Astrocyte of the spinal cord (primary cell): ENCODE measurements around the gene MIER1.
A peak's percentile ranks its signal among the peaks of the same experiment; 100 is the strongest.
"Not testable (repeated sequence)": the region's sequence is repeated elsewhere in the genome, so short reads cannot be mapped to it uniquely, and the experiment has no call there.

ENCODE experiments used
- DNase-seq: peaks from one replicate; pipeline ENCODE4 v3.0.0; 2011; ENCODE audit warnings: low read depth, low spot score
- H3K4me3 ChIP-seq: 2 replicates; pipeline ENCODE4 v1.5.1; 2011; ENCODE audit warnings: low read depth, mild to moderate bottlenecking, low read length, moderate library complexity
- in situ Hi-C: cut with HindIII; loops from 2 replicates; pipeline ENCODE4 v1.10.0; 2017; ENCODE audit warnings: low sequenced_read_pairs
- TF ChIP-seq, protein P1 (sequence below): IDR thresholded peaks from 2 replicates; pipeline ENCODE4 v1.5.1; 2012; ENCODE audit warnings: low read depth, mild to moderate bottlenecking, low read length, inconsistent platforms

Gene MIER1

DNA sequence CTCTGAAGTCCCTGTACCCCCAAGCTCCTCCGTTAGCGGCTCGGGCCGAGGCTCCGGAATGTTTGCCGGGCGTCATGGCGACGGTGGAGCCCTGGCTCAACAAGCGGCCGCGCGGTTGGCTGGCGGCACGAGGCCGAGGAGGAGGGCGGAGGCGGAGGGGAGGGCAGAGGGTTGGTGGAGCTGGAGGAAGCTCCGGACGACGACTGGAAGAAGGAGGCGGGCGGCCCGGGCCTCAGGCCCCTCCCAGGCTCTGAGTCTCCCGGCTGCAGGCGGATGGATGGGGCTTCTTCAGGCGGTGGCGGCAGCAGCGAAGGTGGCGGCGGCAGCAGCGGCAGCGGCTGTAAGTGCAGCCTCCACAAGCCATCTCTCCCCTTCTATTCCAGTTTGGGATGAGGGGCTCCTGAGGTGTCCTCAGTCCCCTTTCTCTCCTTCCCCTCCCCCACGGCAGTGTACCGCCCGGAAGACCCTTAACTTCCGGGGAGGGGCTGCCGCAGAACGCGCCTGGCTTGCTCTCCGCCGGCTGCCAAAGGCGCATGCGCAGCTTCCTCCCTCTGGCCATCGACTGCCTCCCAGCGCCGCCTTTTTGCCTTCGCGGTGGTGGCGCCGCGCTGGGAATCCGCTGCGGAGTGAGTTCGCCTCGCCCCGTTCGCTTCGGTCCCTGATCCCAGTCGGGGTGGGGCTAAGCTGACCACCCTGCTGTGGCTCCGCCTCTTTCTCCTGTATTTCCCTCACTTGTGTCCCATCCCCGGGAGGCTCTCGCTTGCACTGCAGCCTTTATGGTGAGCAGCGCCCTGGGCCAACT lies at the start of gene MIER1, which contains the start of gene DNAI4:
TSS of gene MIER1 (plus strand) at position 235 of the 802 bp plus-strand sequence. CDS start at position 274, 39 bp downstream.
TSS of gene DNAI4 (minus strand) at position 101 of the 802 bp plus-strand sequence. CDS start at position 76, 25 bp downstream.
- peak; percentile 99 for DNase-seq
- H3K4me3 ChIP-seq = peak within 1 kb of the TSS; percentile 92
- TF ChIP-seq, protein P1, sequence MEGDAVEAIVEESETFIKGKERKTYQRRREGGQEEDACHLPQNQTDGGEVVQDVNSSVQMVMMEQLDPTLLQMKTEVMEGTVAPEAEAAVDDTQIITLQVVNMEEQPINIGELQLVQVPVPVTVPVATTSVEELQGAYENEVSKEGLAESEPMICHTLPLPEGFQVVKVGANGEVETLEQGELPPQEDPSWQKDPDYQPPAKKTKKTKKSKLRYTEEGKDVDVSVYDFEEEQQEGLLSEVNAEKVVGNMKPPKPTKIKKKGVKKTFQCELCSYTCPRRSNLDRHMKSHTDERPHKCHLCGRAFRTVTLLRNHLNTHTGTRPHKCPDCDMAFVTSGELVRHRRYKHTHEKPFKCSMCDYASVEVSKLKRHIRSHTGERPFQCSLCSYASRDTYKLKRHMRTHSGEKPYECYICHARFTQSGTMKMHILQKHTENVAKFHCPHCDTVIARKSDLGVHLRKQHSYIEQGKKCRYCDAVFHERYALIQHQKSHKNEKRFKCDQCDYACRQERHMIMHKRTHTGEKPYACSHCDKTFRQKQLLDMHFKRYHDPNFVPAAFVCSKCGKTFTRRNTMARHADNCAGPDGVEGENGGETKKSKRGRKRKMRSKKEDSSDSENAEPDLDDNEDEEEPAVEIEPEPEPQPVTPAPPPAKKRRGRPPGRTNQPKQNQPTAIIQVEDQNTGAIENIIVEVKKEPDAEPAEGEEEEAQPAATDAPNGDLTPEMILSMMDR = no peak
- in situ Hi-C loops = no loop called here

DNA sequence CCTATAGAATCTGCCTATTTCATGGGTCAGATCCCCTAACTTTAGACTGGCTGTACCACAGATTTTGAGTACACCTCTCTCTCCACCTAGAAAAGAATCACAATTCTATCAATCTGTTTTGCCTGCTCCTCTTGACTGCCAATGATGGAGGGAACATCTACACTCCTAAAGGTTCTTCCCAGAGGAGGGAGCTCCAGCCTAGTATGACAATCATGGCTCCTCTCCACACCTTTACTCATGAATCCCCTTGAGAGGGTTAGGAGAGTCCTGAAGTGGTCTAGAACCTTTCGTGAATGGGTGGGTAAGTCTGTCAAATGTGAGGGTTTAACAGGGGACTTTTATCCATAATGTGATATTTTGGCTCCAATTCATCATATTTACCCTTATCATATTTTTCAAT lies 48.1 kb upstream of the MIER1 start:
- in situ Hi-C loops = no loop called here
- no peak for DNase-seq
- TF ChIP-seq, protein P1 = no peak
- H3K4me3 ChIP-seq = no peak overlapping the region

DNA sequence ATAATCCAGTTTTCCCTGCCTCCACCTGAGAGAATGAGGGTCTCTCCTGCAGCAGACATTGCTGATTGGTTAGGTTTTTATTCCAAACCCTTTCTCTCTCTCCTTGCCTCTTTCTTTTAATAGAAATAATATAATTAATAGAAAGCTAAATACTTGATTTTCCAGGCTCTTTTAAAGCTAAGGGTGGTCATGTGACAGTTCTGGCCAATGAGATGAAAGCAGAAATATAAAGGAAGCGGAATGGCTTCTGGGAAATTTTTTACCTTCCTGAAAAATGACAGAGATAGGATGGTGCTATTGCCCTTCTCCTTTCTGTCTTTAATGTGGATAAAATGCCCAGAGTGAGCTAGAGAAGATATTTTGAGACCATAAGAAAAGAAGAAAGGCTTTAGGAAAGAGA lies 35.8 kb upstream of the MIER1 start:
- DNase-seq = no peak
- in situ Hi-C loops = no loop called here
- TF ChIP-seq, protein P1 = no peak
- H3K4me3 ChIP-seq = no peak overlapping the region

DNA sequence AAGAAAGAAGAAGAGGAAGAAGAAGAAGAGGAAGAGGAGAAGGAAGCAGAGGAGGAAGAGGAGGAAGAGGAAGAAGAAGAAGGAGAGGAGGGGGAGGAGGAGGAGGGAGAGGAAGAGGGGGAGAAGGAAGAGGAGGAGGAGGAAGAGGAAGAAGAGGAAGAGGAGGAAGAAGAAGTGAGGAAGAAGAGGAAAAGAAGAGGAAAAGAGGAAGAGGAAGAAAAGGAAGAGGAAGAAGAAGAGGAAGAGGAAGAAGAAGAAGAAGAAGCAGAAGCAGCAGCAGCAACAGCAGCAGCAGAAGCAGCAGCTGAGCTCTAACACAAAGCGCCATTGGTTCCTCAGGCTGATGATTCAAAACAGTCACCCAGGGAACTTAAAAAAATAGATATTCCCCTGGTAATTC lies 34.2 kb upstream of the MIER1 start:
- TF ChIP-seq, protein P1 = no peak
- DNase-seq = no peak
- no peak overlapping the region for H3K4me3 ChIP-seq
- in situ Hi-C loops = no loop called here

DNA sequence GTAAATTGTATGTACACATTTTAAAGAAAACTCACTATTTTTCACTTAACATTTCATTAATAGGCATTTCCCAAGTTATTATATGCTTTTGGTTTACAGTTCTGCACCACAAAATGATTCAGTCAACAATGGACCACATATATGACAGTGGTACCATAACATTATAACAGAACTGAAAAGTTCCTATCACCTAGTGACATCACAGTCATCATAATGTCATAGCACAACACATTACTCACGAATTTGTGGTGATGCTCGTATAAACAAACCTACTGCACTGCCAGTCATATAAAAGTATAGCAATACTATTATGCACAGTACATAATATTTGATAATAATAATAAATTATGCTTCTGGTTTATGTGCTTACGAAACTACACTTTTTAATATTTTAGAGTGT lies 31.1 kb upstream of the MIER1 start:
- in situ Hi-C loops = no loop called here
- DNase-seq = no peak
- no peak overlapping the region for H3K4me3 ChIP-seq
- TF ChIP-seq, protein P1 = no peak

DNA sequence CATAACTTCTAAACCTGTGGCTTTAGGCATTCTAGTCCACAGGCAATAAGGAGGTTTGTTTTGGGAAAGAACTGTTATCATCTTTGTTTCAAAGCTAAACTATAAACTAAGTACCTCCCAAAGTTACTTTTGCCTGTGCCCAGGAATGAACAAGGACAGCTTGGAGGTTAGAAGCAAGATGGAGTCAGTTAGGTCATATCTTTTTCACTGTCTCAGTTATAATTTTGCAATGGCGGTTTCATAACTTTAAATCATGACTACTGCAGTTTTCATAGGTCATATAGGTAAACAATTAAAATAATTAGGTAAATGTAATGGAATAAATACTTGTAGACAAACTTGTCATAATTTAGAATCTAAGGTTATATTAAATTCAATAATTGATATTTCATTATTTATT lies 9.6 kb upstream of the MIER1 start:
- DNase-seq, in situ Hi-C loops, H3K4me3 ChIP-seq: not testable (repeated sequence)

DNA sequence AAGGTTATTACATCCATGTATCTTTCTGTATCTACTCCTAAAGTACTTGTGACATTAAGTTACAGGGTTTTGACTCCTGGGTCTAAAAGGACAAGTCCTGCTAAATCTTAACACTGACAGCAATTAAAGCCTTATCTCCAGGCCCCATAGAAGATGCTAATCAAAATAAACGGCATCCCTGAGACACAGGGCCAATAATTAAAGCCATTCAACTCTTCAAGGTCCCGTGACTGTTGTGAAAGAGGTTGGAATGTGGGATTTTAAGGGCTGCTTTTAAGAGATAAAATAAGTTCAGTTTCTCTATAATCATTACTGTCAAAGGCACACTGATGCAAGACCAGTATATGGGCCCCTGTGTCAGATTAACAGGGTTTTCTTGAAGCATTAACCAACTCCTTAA lies 8.5 kb upstream of the MIER1 start:
- DNase-seq = no peak
- in situ Hi-C loops = no loop called here
- H3K4me3 ChIP-seq = no peak overlapping the region
- TF ChIP-seq, protein P1 = no peak
